GM12872 (cell line): ENCODE results near the gene CAPZA1.

ENCODE experiments used
- CTCF ChIP-seq: IDR thresholded peaks from 3 replicates; pipeline ENCODE4 v1.5.1; 2011; ENCODE audit warnings: low read depth, mild to moderate bottlenecking, low read length, moderate library complexity; ENCODE audit not compliant: insufficient read depth

The CAPZA1 gene

GRCh38 chr1:112710586-112710985 lies 91.0 kb downstream of the CAPZA1 start:
- TF ChIP-seq CTCF, result no peak

- TF ChIP-seq CTCF, result no peak
These were observed 91.4 kb downstream of the CAPZA1 start for GRCh38 chr1:112711041-112711440.

- TF ChIP-seq CTCF, result no peak
These were observed 92.0 kb downstream of the CAPZA1 start for GRCh38 chr1:112711670-112712069.

- TF ChIP-seq CTCF, result no peak
These were observed 92.6 kb downstream of the CAPZA1 start for GRCh38 chr1:112712191-112712590.

- TF ChIP-seq CTCF, result no peak
These were observed 93.1 kb downstream of the CAPZA1 start for GRCh38 chr1:112712701-112713128.

- TF ChIP-seq CTCF, result no peak
These were observed 94.1 kb downstream of the CAPZA1 start for GRCh38 chr1:112713466-112714312.

GRCh38 chr1:112714313-112715263 lies 95.0 kb downstream of the CAPZA1 start:
- 0 out of 3 replicates have a peak, but pooled peaks have one; percentile 12 for TF ChIP-seq CTCF
